Spinal cord (tissue), 10 donors: ENCODE data around the gene TOX3. TPM values are rescaled to one million over a fixed set of nuclear protein-coding genes. Genes with fewer than 3 reads are reported as not detected.

Experiments
- DNase-seq, 6 donors: peaks; one replicate each; pipeline versions ENCODE4 v3.0.0 to v3.0.0-alpha.2; 2013 to 2015; ENCODE audit warnings: low spot score in 6 of 6, low read depth in 4 of 6
- H3K27ac ChIP-seq: one replicate; pipeline ENCODE4 v1.5.1; 2013; ENCODE audit warnings: low read depth, low read length, control low read depth
- H3K27me3 ChIP-seq: one replicate; pipeline ENCODE4 v1.6.1; 2013; ENCODE audit warnings: low read length; ENCODE audit not compliant: control insufficient read depth, insufficient read depth
- H3K36me3 ChIP-seq: one replicate; pipeline ENCODE4 v1.6.1; 2013; ENCODE audit warnings: low read length; ENCODE audit not compliant: control insufficient read depth, insufficient read depth
- H3K4me1 ChIP-seq: one replicate; pipeline ENCODE4 v1.6.1; 2013; ENCODE audit warnings: low read length; ENCODE audit not compliant: control insufficient read depth, insufficient read depth
- H3K4me3 ChIP-seq: one replicate; pipeline ENCODE4 v1.5.1; 2013; ENCODE audit warnings: low read depth, low read length, control low read depth
- H3K9me3 ChIP-seq: one replicate; pipeline ENCODE4 v1.6.1; 2013; ENCODE audit warnings: low read length; ENCODE audit not compliant: control insufficient read depth, insufficient read depth
- WGBS: methylation state at CpG from one replicate; pipeline ENCODE4 v1.1.5; 2013; ENCODE audit warnings: missing lambda C conversion rate; ENCODE audit not compliant: insufficient coverage; 5-methylcytosine and 5-hydroxymethylcytosine counted together
- polyA plus RNA-seq, 2 donors: library from polyadenylated mRNA; unstranded; fragments of 120-200 nt; gene quantifications; one replicate each; pipeline ENCODE4 v1.2.1, GENCODE V29; 2013; ENCODE audit not compliant: insufficient read length in 2 of 2
- total RNA-seq, 2 donors: library from RNA; depleted of rRNA in 1 of 2; stranded (reverse); fragments of 120-200 nt in 1 of 2; fragments of >200 nt in 1 of 2; gene quantifications; one replicate each; pipeline versions ENCODE4 v1.2.3 to v1.2.4, GENCODE V29; 2013 to 2014
- donor health status: healthy.

TOX3 gene
- total and polyA plus RNA-seq, 4 donors = 4.8 to 27.9 (median 13.9) TPM

DNA sequence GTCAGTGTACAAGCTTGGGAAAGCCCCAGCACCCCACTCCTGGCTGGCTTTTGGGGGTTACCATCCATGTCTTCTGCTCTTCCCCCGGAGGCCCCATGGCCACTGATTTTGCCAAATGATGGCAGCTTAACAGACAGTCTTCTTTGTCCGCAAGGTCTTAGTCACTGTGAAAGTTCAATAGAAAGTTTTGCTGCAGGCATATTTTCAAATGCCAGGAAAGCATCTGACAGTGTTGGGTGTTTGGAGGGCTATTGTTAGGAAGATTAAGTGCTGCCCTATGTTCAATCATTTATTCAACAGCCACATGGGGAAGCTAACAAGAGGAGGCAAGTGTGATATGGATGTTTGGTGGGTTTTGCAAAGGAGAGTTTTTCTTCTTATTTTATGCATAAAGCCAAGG, 122.4 kb downstream of the TOX3 start:
- Histone ChIP-seq H3K36me3 (no peaks in the 10 kb centered on the region), H3K27ac (no peak overlapping the region), H3K4me1 (no peaks in the 10 kb centered on the region), H3K4me3 (no peak overlapping the region), H3K27me3 (no peaks in the 10 kb centered on the region), H3K9me3 (no peaks in the 10 kb centered on the region)
- WGBS = 95% methylated on average over 2 of the region's 2 CpGs
- DNase-seq = no peak

DNA sequence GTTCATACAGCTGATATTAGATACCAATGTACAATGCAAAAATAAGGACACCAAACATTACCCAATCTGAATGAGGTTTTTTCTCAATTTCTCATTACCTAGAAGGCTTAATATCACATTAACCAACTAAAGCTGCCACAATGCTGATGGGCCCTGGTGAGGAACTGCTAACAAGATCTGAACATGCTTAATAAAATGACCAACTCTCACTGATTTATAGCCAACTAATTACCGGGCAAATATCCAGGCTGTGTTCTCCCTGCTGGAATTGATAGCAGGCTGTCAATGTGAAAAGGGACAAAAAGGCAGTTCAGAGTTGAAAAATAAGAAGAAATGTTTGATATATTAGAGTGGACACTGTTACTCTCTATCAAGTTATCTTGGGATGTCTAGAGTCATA, 124.6 kb downstream of the TOX3 start:
- H3K36me3 ChIP-seq = no peaks in the 10 kb centered on the region
- H3K27me3 ChIP-seq = no peaks in the 10 kb centered on the region
- DNase-seq = no peak
- WGBS = no CpG with 5 or more reads among the region's 1 CpG
- H3K4me3 ChIP-seq = no peak overlapping the region
- no peaks in the 10 kb centered on the region for H3K4me1 ChIP-seq
- no peaks in the 10 kb centered on the region for H3K9me3 ChIP-seq
- no peak overlapping the region for H3K27ac ChIP-seq

DNA sequence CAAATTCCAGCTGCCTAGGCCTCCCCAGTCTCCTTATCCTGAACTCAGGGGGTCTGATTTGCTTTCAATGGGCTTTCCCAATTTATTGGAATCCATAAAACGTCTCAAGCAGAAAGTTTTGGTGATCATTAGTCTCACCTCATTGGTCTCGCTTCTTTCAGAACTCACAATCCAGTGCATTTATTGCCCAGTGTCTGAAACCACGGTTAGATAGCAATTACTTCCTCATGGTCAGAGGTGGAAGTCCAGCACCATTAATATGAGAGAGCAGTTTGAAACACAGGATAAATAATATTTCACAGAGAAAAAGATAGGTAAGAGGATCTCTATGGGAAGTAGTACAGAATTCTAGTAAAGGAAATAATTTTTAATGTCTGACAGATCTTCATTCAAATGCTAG, 128.7 kb downstream of the TOX3 start:
- 20% methylated on average over 1 of the region's 3 CpGs for WGBS
- Histone ChIP-seq H3K4me1 (no peaks in the 10 kb centered on the region), H3K27ac (no peak overlapping the region), H3K27me3 (no peaks in the 10 kb centered on the region), H3K4me3 (no peak overlapping the region), H3K36me3 (no peaks in the 10 kb centered on the region), H3K9me3 (no peaks in the 10 kb centered on the region)
- DNase-seq = no peak

DNA sequence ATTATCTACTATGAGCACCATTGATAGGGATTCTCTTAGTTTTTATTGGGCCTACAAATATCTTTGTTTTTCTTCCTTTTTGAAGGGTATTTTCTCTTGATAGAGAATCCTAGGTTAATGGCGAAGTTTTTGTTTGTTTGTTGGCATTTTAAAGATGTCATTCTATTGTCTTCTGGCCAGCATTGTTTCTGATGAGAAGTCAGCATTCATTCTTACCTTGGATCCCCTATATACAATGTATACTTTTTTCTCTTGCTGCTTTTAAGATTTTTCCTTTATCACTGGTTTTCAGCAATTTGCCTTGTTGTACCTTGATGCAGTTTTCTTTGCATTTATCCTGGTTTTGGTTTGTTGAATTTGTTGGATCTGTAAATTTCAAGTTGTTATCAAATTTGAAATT, 130.1 kb downstream of the TOX3 start:
- Histone ChIP-seq H3K4me3 (no peak overlapping the region), H3K9me3 (no peaks in the 10 kb centered on the region), H3K36me3 (no peaks in the 10 kb centered on the region), H3K27ac (no peak overlapping the region), H3K4me1 (no peaks in the 10 kb centered on the region), H3K27me3 (no peaks in the 10 kb centered on the region)
- WGBS = no CpG with 5 or more reads among the region's 1 CpG
- no peak for DNase-seq

DNA sequence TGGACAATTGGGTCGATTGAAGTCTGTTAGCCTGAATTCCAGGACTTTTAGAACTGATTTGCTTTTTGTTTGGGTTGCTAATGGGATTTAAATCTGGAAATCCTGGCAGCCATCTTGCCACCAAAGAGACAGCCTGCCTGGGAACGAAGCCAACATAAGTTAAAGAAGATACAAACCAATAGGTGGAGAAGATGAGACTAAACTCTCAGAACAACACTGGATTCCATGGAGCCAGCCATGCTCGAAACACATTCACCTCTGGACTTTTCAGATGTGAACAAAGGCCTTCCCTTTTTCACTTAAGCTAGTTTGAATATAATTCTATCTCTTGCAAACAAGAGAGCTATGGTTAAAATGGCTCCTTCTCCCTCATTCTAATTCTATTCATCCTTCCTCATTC, 135.9 kb downstream of the TOX3 start:
- DNase-seq = no peak
- no peaks in the 10 kb centered on the region for H3K36me3 ChIP-seq
- WGBS = 50% methylated on average over 1 of the region's 3 CpGs
- H3K9me3 ChIP-seq = no peaks in the 10 kb centered on the region
- no peaks in the 10 kb centered on the region for H3K27me3 ChIP-seq
- H3K4me3 ChIP-seq = no peak overlapping the region
- H3K4me1 ChIP-seq = no peaks in the 10 kb centered on the region
- H3K27ac ChIP-seq = no peak overlapping the region

DNA sequence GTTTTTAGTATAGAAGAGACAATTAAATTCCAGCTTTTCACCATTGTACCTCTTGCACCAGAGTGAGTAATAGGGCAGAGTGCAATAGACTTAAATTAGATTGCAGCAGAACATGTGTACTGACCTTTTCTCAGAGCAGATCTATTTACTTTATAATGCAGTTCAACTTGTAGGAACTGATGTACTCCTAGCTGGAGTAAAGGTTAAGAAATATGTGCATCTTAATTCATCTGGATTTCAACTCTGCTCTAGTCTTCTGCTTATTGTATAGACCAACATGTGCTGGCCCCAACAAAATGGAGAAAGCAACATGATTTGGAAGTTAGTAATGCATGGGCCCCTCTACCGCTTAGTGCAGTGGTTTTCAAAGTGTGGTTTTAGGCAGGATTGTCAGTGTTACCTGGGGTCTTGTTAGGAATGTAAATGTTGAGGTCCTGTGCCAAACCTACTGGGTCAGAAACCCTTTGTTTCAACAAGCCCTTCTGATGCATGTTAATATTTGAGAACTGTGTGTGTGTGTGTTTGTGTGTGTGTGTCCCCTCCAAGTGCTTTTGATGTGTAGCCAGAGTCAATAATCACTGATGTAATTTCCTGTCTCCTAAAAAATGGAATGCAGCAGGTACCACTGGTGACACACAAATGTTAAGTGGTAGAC, 138.6 kb downstream of the TOX3 start:
- 75% methylated on average over 1 of the region's 1 CpG for WGBS
- no peaks in the 10 kb centered on the region for H3K9me3 ChIP-seq
- H3K27ac ChIP-seq = no peak overlapping the region
- H3K27me3 ChIP-seq = no peaks in the 10 kb centered on the region
- H3K4me1 ChIP-seq = no peaks in the 10 kb centered on the region
- no peak overlapping the region for H3K4me3 ChIP-seq
- no peaks in the 10 kb centered on the region for H3K36me3 ChIP-seq
- no peak for DNase-seq

DNA sequence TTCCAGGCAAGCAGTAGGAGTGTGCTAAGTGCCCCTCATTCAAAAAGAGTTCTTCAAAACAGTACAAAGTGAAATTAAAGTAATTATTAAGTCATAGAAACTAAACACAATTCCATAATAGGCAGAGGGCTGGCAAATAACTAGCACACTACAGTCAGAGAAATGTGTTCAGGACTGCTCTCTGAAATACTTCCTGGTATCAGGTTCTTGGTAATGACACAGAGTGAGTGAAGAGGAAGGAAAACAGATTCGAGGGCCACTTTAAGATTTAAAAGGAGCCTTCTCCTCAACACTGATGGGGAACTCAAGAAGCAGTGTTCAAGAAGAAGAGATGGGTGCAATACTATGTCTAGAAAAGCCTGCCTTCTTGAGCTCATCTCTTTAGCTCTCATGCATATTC, 139.2 kb downstream of the TOX3 start:
- Histone ChIP-seq H3K4me1 (no peaks in the 10 kb centered on the region), H3K9me3 (no peaks in the 10 kb centered on the region)

DNA sequence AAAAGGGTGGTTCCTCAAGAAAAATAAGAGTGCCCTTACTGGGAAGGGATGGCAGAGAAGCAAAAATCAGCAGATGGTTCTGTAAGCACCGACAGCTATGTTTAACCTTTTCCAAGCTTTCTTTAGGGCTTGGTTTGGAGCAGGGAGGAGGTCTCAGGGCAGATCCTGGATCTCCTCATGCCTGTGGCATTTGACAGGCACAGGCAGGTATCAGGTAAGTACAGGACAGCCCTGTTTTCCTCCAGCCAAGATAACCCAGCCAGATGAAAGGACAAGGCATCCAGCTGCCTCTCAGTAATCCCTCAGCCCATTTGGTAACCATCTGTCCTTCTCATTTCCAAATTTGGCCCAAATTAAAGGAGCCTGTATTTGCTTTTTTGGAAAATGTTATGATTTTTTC, 141.5 kb downstream of the TOX3 start:
- 100% methylated on average over 1 of the region's 1 CpG for WGBS
- Histone ChIP-seq H3K9me3 (no peaks in the 10 kb centered on the region), H3K4me3 (no peak overlapping the region), H3K36me3 (no peaks in the 10 kb centered on the region), H3K27me3 (no peaks in the 10 kb centered on the region), H3K27ac (no peak overlapping the region), H3K4me1 (no peaks in the 10 kb centered on the region)
- DNase-seq = no peak

More for the DNA sequence above, 139.2 kb downstream of the TOX3 start:
- no CpG with 5 or more reads among the region's 1 CpG for WGBS
- Histone ChIP-seq H3K36me3 (no peaks in the 10 kb centered on the region), H3K27ac (no peak overlapping the region), H3K4me3 (no peak overlapping the region), H3K27me3 (no peaks in the 10 kb centered on the region)
- DNase-seq = no peak

DNA sequence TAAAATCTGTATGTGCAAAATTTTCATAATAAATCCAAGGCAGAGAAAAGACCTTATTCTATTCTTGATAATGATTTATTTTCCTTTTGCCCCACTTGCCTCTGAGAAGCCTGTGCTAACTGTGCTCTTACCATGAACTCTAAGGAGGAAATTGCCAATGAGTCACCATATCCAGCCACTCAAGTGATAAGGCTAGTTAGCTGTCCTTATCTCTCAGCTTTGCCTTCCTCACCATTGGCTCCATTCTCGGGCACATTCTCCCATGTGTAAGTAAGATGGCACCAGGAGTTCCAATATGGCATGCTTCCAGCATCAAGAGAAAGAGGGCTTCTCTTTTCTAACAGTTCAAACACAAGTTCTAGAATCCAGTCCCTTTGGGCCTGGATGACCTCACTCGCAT, 142.4 kb downstream of the TOX3 start:
- no peak overlapping the region for H3K27ac ChIP-seq
- H3K4me3 ChIP-seq = no peak overlapping the region
- H3K9me3 ChIP-seq = no peaks in the 10 kb centered on the region
- WGBS = 100% methylated on average over 1 of the region's 2 CpGs
- no peaks in the 10 kb centered on the region for H3K36me3 ChIP-seq
- DNase-seq = no peak
- no peaks in the 10 kb centered on the region for H3K27me3 ChIP-seq
- H3K4me1 ChIP-seq = no peaks in the 10 kb centered on the region

DNA sequence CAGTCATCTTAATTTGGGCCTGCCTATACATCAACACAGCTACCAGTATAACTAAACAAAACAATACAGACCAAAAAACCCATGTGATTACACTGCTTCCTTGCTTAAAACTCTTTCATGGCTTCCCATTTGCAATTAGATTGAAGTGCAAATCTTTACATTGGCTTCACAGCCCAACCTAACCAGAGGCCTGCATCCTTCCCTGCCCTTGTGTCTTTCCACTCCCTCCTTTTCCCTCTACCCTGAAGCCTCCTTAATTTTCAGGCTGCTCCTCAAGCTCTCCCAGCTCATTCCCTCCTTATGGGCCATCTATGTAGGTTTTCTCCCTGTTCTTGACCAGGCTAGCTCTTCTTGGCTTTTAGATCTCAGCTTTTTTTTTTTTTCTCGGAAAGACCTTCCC, 147.8 kb downstream of the TOX3 start:
- H3K36me3 ChIP-seq = no peaks in the 10 kb centered on the region
- H3K4me3 ChIP-seq = no peak overlapping the region
- H3K27me3 ChIP-seq = no peaks in the 10 kb centered on the region
- no CpG with 5 or more reads among the region's 1 CpG for WGBS
- no peaks in the 10 kb centered on the region for H3K9me3 ChIP-seq
- no peaks in the 10 kb centered on the region for H3K4me1 ChIP-seq
- DNase-seq = no peak
- no peak overlapping the region for H3K27ac ChIP-seq
